ENCODE measurements around the gene MAGEB6.

DNA sequence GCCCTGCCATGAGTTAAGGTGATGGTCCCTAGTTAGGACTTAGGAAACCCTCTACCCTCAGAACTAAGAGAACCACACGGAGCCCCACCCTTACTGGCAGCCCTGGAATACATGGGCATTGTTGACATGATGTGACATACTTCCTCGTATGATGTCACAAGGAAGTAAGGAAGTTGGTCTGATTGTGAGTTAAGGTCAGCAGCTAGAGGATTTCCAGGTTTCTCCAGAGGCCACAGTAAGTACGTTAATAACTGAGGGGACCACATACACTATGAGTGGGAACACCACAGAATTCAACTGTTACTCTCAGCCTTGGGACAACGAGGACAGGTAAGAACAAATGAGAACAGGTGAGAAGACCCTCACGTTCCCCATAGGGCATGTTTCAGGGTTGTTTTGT is 23.6 kb downstream of the MAGEB6 start, which contains the start of gene MAGEB5:
- TF ChIP-seq, protein P1, sequence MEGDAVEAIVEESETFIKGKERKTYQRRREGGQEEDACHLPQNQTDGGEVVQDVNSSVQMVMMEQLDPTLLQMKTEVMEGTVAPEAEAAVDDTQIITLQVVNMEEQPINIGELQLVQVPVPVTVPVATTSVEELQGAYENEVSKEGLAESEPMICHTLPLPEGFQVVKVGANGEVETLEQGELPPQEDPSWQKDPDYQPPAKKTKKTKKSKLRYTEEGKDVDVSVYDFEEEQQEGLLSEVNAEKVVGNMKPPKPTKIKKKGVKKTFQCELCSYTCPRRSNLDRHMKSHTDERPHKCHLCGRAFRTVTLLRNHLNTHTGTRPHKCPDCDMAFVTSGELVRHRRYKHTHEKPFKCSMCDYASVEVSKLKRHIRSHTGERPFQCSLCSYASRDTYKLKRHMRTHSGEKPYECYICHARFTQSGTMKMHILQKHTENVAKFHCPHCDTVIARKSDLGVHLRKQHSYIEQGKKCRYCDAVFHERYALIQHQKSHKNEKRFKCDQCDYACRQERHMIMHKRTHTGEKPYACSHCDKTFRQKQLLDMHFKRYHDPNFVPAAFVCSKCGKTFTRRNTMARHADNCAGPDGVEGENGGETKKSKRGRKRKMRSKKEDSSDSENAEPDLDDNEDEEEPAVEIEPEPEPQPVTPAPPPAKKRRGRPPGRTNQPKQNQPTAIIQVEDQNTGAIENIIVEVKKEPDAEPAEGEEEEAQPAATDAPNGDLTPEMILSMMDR (IDR thresholded peaks at IDR 0.05; ENCODE audit: insufficient read depth, low read depth, low read length), result no peak
- TF ChIP-seq EZH2 (IDR thresholded peaks at IDR 0.05; ENCODE audit: insufficient read depth, low read length), result no peak

All from astrocyte (in vitro differentiated cells and primary cell).